Adrenal gland (tissue), 12 donors: ENCODE data around the gene HEBP1. TPM values are rescaled to one million over a fixed set of nuclear protein-coding genes. Genes with fewer than 3 reads are reported as not detected.
A peak's percentile ranks its signal among the peaks of the same experiment; 100 is the strongest.

Experiments
- DNase-seq, 7 donors: peaks; one replicate each; pipeline ENCODE4 v3.0.0-alpha.2; 2019 to 2020
- H3K27ac ChIP-seq, 5 donors: fragments of 200-600 bp; sonication (generic) in 4 of 5; 1 replicate in 3 of 5; 2 replicates in 2 of 5; pipeline versions ENCODE4 v1.5.1 to v1.8.0; 2016 to 2020; ENCODE audit warnings: mild to moderate bottlenecking in 1 of 5
- H3K27me3 ChIP-seq: fragments of 200-600 bp; 2 replicates; pipeline ENCODE4 v1.8.0; 2021
- H3K36me3 ChIP-seq, 2 donors: fragments of 200-600 bp; replicated peaks in 1 of 2; 1 replicate in 1 of 2; 2 replicates in 1 of 2; pipeline versions ENCODE4 v1.5.1 to v1.8.0; 2018 to 2022
- H3K4me1 ChIP-seq, 2 donors: fragments of 200-600 bp; replicated peaks in 1 of 2; 1 replicate in 1 of 2; 2 replicates in 1 of 2; pipeline versions ENCODE4 v1.5.1 to v1.8.0; 2018 to 2021
- H3K4me3 ChIP-seq, 4 donors: fragments of 200-600 bp; sonication (generic) in 3 of 4; one replicate each; pipeline ENCODE4 v1.5.1; 2016 to 2018
- H3K9me3 ChIP-seq, 3 donors: fragments of 200-600 bp; sonication (generic) in 1 of 3; replicated peaks in 1 of 3; 1 replicate in 2 of 3; 2 replicates in 1 of 3; pipeline versions ENCODE4 v1.5.1 to v1.8.0; 2016 to 2021
- CTCF ChIP-seq, 6 experiments: fragments of 450-650 bp in 4 of 6; fragments of 200-600 bp in 2 of 6; sonication (generic) in 1 of 6; IDR thresholded peaks; 1 replicate in 5 of 6; 2 replicates in 1 of 6; pipeline versions ENCODE4 v1.5.1 to v1.8.0; 2016 to 2021; ENCODE audit warnings: antibody characterized with exemption in 6 of 6, mild to moderate bottlenecking in 2 of 6, moderate library complexity in 1 of 6
- POLR2A ChIP-seq, 2 donors: fragments of 450-650 bp; IDR thresholded peaks; one replicate each; pipeline ENCODE4 v1.6.1; 2017; ENCODE audit warnings: antibody characterized with exemption in 2 of 2, mild to moderate bottlenecking in 2 of 2, moderate library complexity in 1 of 2
- WGBS, 4 donors: extraction: QIAGEN DNeasy Blood & Tissue Kit in 2 of 4; methylation state at CpG; one replicate each; pipeline versions ENCODE4 v1.1.5 to v1.1.7; 2013 to 2017; 5-methylcytosine and 5-hydroxymethylcytosine counted together
- intact Hi-C, 2 donors: fragments of 100-400 bp; cut with DNase I; formaldehyde crosslinking; loops; one replicate each; pipeline versions ENCODE4 v1.14.1 to v1.15.0; 2022 to 2023
- polyA plus RNA-seq, 3 donors: library from polyadenylated mRNA; stranded (reverse); fragments of 200-250 nt in 2 of 3; fragments of 350-450 nt in 1 of 3; fragmentation: Illumina TruSeq in 1 of 3; extraction: RNeasy Lipid Tissue Mini Kit (QIAGEN cat#74804) in 1 of 3; gene quantifications; one replicate each; pipeline ENCODE4 v1.2.3, GENCODE V29; 2013 to 2014
- total RNA-seq, 9 donors: library from RNA; depleted of rRNA in 4 of 9; stranded (reverse); fragments of >200 nt in 4 of 9; fragments of 120-200 nt in 1 of 9; fragmentation: NEBNext Ultra II Directional in 1 of 9; extraction: Animal tissue kit (Norgen Biotek cat#: 25700) in 1 of 9; gene quantifications; one replicate each; pipeline versions ENCODE4 v1.1.0 to v1.2.4, GENCODE V29; 2013 to 2023
- donor health status: healthy with polysubstance abuse.
- donor health status: Bipolar disorder and iron deficiency.
- donor health status: DM: yes; HTN: yes; CAD: no.
- donor health status: DM: no; HTN: no; CAD: no.
- donor health status: DM: no; HTN: no; CAD: no.
- donor health status: DM: yes; HTN: yes; CAD: no.

HEBP1 gene
- total and polyA plus RNA-seq, 12 donors = 34.3 to 165 (median 87.5) TPM

GRCh38 chr12:12999271-12999958 lies 650 bp downstream of the HEBP1 start:
- 10 to 15% (median 11%) methylated on average over 22 of the region's 22 CpGs for WGBS, 4 donors
- Histone ChIP-seq H3K27me3 (no peaks in the 10 kb centered on the region), H3K36me3 (no peaks in the 10 kb centered on the region), H3K4me1 (peaks cover 31 to 44% of the 10 kb centered on the region in 2 donors), H3K27ac (peak overlapping the region in 4 of 5 donors; percentile 73 to 97 (median 86)), H3K9me3 (no peaks in the 10 kb centered on the region), H3K4me3 (peak overlapping the region; percentile 74 to 95 (median 89))
- intact Hi-C loops = no loop called here
- DNase-seq = peak in 1 of 7 donors; percentile 56
- TF ChIP-seq POLR2A (IDR thresholded peaks at IDR 0.05) (no peak), CTCF (IDR thresholded peaks at IDR 0.05) (no peak)

- H3K4me3 ChIP-seq = peak overlapping the region in 1 of 4 donors; percentile 95
- no peaks in the 10 kb centered on the region for H3K27me3 ChIP-seq
- H3K9me3 ChIP-seq = no peaks in the 10 kb centered on the region
- 76 to 79% (median 78%) methylated on average over 4 of the region's 4 CpGs for WGBS, 4 donors
- H3K36me3 ChIP-seq = no peaks in the 10 kb centered on the region
- no peak for DNase-seq
- TF ChIP-seq POLR2A (IDR thresholded peaks at IDR 0.05) (no peak), CTCF (IDR thresholded peaks at IDR 0.05) (no peak)
- H3K27ac ChIP-seq = peak overlapping the region in 1 of 5 donors; percentile 68
- H3K4me1 ChIP-seq = peaks cover 34 to 54% of the 10 kb centered on the region in 2 donors
- intact Hi-C loops = no loop called here
Measured at GRCh38 chr12:12998248-12998647, 1.8 kb downstream of the HEBP1 start.

GRCh38 chr12:12997734-12998133 lies 2.3 kb downstream of the HEBP1 start:
- no peaks in the 10 kb centered on the region for H3K36me3 ChIP-seq
- H3K9me3 ChIP-seq = no peaks in the 10 kb centered on the region
- peak overlapping the region in 2 of 5 donors; percentile 54 to 68 for H3K27ac ChIP-seq
- intact Hi-C loops = no loop called here
- DNase-seq = no peak
- 36 to 90% (median 56%) methylated on average over 2 of the region's 2 CpGs for WGBS, 4 donors
- no peaks in the 10 kb centered on the region for H3K27me3 ChIP-seq
- H3K4me1 ChIP-seq = peaks cover 40 to 59% of the 10 kb centered on the region in 2 donors
- peak overlapping the region in 1 of 4 donors; percentile 20 for H3K4me3 ChIP-seq
- TF ChIP-seq POLR2A (IDR thresholded peaks at IDR 0.05) = no peak
- no peak for TF ChIP-seq CTCF (IDR thresholded peaks at IDR 0.05)

GRCh38 chr12:12997156-12997555 lies 2.9 kb downstream of the HEBP1 start:
- DNase-seq = no peak
- peak overlapping the region in 2 of 5 donors; percentile 54 to 68 for H3K27ac ChIP-seq
- peak overlapping the region in 1 of 4 donors; percentile 20 for H3K4me3 ChIP-seq
- H3K27me3 ChIP-seq = no peaks in the 10 kb centered on the region
- WGBS, 4 donors = 44 to 49% (median 47%) methylated on average over 3 of the region's 3 CpGs
- no peaks in the 10 kb centered on the region for H3K36me3 ChIP-seq
- peaks cover 45 to 65% of the 10 kb centered on the region in 2 donors for H3K4me1 ChIP-seq
- no peak for TF ChIP-seq POLR2A (IDR thresholded peaks at IDR 0.05)
- no peak for TF ChIP-seq CTCF (IDR thresholded peaks at IDR 0.05)
- H3K9me3 ChIP-seq = no peaks in the 10 kb centered on the region
- intact Hi-C loops = no loop called here
